Activated CD8-positive, alpha-beta memory T cell treated with anti-CD3 and anti-CD28 coated beads, Interleukin-2, amount 50 U/mL, for 4 hours (primary cell): ENCODE data around the gene RNASE3.
"Not testable (repeated sequence)": the region's sequence is repeated elsewhere in the genome, so short reads cannot be mapped to it uniquely, and the experiment has no call there.

Experiments used
- DNase-seq: peaks from one replicate; pipeline ENCODE4 v3.0.0-alpha.2; 2020

Gene RNASE3

DNA sequence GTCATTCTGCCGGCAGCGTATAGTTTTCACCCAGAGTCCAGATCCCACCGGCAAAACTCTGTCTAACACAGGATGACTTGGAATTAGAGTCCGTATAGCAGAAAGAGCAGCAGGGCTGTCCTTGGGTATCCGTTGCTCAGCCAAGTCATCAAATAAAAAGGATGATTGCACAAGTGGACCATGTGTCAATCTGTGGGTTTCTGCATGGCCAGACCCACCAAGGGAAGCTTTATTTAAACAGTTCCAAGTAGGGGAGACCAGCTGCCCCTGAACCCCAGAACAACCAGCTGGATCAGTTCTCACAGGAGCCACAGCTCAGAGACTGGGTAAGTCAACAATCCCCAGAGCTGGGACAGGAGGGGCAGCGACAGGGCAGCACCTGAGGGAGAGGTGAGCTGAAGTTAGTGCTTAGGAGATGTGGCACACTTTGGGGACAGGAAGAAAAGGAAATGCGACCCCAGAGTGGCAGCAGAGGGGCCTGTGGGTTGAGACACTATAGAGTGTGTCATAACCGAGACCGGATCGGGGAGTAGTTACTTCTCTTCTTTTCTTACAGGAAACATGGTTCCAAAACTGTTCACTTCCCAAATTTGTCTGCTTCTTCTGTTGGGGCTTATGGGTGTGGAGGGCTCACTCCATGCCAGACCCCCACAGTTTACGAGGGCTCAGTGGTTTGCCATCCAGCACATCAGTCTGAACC is at the start of gene RNASE3:
Gene RNASE3, plus strand, starts transcription at position 260 of the 700 bp plus-strand sequence. Its CDS starts 302 bp downstream, at position 562.
- DNase-seq, result not testable (repeated sequence)

DNA sequence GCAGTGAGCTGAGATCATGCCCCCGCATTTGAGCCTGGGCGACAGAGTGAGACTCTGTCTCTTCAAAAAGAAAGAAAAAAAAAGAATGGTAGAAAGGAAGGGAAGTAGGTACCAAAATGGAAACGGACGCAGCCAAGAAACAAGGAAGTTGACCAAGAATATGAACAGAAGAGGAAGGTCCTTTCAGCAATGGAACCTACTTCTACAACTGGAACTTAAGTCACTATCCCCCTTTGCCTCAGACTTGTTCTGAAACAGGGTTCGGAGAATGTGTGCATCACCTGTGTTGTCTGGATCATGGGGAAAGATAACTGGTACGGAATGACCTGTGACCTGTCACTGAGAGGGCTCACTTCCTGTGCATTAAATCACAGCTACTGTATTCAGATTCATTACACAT is 44.6 kb upstream of the RNASE3 start:
- no peak for DNase-seq

DNA sequence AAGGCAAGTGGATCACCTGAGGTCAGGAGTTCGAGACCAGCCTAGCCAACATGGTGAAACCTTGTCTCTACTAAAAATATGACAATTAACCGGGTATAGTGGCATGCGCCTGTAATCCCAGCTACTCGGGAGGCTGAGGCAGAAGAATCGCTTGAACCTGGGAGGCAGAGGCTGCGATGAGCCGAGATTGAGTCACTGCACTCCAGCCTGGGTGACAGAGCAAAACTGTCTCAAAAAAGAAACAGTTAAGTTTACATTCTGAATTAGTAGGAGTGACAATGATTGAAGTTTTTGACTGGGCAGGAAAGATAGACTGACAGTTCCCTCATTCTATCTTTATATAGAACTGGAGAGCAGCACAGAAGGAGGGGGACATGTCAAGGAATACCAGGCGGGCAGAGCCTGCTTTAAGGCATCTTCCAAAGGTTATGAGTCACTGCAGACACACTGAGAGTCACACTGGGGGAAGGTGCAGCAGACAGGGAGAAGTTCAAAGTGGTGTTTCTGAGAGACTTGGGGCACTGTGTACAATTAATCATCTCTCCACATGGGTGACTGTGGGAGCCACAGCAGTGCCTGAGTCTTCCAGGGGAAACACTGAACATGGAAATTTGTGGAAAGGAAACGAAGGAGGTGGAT is 42.8 kb upstream of the RNASE3 start:
- no peak for DNase-seq

DNA sequence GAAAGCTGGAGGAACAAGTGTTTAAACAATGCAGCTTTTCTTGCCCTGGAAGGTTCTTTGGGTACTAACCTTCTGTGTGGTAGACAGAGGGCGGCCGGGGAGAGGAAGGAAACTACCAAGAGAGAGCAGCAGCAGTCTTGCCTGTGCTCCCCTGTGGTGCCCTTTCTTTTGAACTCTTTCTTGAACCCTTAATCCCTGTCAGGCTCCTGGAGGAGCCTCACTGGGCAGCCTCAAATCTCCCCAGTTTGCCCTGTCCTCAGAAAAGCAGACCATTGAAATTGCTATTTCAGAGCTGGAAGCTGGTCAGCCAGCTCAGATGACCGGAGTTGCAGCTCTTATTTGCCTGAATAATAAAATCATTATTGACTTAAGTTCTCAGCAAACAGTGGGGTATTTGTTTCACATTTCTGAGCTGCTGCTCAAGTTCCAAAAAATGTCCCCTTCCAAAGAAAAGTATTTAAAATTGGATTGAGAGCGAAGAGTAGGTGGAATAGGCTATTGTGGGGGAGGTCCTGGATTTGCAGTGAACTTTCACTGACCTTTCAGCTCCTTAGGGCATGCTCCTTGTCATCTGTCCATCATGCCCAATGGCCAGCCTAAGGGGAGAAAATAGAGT is 42.1 kb upstream of the RNASE3 start:
- DNase-seq, result no peak

DNA sequence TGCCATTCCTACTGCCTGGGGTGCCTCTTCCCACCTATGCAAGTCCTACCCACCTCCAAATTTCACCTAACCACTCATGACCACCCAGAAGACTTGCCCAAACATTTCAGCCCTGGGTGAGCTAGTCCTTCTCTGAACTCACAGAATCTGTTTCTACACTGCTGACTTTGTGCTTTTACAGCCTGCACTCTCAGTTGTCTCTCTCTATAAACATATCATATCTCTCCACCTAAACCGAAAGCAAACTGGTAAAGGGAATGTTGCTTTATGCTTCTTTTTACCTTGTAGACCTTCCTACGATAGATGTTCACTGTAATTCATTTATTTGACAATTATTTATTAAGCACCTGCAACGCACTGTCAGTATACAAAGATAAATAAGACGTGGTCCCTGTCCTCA is 38.1 kb upstream of the RNASE3 start:
- no peak for DNase-seq

DNA sequence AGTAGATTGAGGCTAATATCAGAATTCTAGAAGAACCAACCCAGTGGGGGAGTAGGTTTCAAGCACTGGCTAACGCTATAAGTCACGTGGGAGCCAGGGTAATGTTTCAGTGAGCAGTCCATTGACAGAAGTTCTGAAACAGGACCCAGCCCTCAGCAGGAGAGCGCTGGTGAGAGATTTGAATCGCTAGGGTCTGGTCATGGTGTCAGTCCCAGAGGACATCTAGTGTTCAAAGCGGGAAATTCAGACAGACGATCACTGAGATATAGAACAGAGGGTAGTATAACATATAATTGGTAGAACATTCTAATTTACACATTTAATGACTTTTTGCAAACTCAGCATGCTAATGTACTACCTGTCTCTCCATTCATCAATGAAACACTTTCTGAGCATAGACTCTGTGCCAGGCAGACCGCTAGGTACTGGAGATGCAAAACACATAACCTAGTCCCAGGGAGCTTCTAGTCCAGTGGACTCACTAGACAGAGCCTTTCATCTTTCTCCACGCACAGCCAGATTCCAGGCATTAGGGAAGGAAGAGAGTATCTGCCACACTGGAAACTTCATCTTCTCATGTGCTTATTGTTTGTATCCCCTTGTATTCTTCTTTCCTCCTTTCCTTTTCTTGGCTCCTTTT is 35.4 kb upstream of the RNASE3 start:
- DNase-seq, result no peak

DNA sequence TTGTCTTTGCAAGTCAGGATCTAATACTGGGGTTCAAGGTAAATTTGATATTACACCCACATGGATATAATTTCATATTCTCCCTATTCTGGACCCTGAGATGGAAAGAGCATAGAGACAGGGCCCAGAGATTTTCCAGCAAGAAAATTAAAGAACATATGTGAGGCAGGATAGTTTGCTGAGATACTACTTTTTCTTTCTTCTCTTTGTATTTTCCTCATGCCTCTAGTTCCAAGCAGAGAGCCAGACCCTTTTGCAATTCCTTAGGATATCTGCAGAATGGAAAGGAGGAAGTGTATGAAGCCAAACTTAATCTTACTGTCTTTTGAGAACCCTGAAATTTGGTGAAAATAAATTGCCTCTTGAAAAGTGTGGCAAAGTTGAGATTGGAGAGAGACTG is 34.0 kb upstream of the RNASE3 start:
- DNase-seq, result no peak

DNA sequence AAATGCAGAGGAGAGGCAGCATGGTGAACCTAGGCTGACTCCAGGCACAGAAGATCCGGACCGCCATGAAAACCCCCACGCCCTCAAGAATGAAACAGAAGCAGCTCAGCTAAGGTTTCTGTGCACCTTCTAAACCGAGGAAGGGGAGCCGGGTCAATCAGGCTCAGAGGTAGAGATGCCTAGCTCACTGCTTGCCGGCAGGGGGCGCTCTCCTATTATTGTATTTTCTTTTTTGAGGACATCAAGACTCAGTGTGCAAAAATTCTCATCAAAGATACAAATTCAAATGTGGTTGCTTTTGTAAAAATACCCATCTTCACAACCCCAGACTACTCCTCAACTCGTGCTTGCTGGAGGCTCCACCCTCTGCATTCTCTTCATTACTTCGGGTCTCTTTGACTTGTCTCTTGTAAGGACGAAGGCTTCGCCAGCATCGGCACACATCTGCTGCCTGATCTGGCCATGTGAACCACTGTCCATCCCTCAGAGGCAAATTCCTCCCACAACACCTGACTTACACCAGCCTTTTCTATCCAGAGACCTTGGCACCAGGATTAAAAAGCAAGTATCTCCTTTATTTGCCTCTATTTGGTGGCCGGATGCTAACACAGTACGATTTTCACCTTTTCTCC is 33.4 kb upstream of the RNASE3 start:
- DNase-seq, result peak; percentile 70

DNA sequence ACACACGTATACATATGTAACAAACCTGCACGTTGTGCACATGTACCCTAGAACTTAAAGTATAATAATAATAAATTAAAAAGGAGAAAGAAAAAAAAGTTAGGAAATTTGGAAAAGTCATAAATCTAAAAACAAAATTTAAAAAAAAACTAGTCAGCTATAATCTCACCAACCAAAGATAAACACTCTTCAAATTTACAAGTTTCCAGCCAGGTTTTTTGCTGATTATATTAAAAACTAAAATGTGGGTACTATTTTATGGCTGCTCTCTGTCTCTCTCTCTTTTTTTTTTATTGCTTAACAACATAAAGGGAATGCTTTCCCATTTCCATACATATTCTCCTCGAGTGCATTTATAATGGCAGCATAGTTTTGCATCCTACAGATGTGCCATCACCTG is 25.0 kb upstream of the RNASE3 start:
- DNase-seq, result no peak

DNA sequence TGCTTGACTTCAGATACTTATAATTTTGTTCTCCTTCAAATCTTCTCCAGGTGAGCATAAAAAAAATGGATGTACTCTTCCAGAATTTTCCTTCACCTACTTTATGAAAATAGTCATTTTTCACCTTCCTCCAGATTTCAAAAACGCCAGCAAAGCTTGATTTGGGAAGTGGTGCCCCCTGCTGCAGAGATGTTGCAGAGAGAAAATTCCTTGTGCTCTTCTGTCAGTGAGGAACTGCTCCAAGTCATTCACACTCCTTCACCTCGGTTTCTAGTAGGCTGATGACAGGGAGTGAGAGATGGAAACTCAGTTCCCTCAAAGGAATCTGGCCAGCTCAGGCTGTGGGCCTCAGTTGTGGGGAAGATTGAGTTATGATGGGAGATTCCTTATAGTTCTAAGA is 24.2 kb upstream of the RNASE3 start:
- DNase-seq, result no peak

DNA sequence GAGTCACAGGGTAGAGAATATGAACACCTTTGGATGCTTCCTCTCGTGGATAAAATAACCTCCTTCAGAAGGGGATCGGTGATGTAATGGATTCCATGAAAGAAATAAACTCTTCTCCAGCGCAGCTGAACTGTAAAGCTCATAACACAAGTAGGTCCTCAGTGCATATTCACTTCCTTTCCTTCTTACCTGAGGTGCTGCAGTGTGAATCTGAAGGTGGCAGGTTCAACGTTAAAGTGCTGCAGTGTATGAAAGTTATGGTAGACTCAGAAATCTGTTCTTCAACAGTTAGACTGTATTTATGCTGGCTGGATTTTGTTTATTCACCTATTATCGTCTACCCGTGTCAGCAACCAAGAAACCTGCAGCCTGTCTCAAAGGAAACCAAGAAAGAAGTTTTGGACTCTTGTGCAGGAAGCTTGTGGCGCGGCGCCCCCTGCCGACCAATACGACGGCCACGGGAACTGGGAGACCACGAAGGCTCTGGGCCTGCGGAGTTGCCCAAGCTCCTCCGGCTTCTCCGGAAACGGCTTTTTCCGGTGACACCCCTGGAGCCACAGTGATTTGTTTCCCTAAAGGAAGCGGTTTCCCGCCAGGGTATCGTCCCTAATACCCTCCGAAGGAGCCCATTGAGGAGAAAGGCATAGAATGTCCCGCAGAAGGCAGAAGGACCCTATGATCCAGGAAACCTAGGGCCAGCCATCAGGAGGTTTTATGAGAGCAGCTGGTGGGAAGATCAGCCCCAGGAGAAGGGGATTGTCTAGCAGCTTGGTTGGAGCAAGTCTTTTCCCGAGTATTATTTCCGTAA is 17.6 kb upstream of the RNASE3 start:
- peak; percentile 74 for DNase-seq

DNA sequence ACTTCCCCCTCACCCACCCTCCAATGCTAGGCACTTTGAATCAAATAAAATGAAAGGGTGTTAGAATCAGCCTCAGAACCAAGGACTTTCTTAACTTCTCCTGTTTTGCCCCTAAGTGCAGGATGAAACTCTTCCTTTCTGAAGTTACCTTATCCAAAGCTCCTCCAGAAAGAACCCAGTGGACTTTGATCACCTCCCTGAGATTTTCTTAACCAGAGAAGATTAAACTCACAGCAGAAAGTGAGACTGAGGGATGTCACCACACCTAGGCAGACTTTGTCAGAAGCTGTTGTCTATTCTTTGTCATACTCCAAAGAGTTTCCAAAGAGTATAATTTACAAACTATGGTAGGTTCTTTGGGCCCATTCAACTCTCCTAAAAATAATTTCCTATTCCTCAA is 14.2 kb upstream of the RNASE3 start:
- no peak for DNase-seq

DNA sequence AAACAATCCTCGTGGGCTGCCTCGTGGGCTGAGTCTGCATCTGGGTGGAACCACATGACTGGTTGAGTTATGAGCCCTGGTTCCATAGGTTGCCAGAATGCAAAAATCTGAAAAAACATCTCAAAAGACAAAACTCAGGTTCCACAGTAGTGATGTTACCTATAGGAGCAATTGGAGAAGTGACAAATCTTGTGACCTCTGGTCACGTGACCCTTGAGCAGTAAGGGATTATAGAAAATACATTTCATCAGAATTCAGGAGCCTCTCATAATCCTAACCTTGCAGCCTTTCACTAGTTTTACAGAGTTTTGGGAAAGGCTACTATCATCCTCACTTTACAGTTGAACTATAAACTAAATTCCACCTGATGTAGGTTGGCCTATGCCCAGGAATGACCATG is 12.5 kb upstream of the RNASE3 start:
- DNase-seq, result no peak

DNA sequence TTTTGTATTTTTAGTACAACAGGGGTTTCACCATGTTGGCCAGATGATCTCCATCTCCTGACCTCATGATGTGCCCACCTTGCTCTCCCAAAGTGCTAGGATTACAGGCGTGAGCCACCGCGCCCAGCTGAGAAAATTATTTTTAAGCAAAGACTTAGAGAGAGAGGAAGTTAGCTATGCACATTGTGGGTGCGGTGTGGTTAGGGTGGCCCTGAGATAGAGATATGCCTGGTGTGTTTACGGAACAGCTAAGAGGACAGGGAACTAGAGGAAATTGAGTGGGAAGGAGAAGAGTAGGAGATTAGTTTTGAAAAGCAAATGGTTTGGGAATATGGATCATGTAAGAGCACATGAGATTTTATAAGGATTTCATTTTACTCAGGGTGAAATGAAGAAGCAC is 10.0 kb upstream of the RNASE3 start:
- DNase-seq, result not testable (repeated sequence)

DNA sequence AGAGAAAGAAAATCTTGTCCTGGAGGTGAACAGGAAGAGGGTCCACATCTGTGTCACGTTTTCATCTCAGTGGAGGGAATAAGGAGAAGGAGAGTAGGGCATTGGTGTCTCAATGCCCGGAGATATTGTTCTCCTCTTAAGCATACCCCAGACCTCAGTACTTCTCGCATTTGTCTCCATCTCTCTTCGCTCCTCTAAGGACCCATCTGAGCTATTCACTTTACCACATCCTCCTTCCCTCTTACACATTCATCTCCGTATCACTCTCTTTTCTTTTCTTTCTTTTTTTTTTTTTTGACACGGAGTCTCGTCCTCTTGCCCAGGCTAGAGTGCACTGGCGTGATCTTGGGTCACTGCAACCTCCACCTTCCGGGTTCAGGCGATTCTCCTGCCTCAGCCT is 8.4 kb upstream of the RNASE3 start:
- not testable (repeated sequence) for DNase-seq

DNA sequence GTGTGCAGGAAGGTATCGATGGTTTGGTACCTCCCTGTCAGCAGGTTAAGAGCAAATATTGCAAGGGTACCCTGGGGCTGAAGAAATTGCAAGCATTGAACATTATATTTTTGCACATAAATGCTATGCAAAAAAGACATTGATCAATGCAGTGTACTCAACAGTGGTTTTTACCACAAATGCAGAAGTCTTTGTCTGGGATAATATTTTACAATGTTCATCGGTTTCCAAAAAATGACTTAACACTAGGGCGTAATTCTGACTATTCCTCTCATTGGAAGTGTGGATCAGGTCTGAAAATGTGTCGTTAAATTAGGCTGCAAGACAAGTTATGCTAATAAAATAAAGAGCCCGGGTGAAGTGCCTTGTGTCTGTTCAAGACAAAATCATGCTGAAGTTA is 2.8 kb upstream of the RNASE3 start:
- DNase-seq, result not testable (repeated sequence)

DNA sequence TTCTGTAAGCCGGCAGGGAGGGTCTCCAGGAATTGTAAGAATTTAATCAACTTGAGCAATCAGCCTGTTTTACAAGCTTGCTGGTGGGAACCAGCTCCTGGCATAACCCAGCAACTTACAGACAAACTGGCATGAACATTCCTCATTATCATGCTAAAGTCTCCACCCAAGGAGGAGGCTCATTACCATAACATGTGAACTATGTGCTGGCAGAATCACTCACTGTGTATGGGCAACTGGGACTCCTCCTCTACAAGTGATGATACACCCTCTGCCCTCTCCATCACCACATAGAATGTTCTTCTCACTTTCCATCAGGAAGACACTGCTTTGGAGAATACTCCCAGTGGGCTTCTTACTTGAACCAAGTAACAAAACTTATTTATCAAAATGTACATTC is 4.1 kb downstream of the RNASE3 start:
- not testable (repeated sequence) for DNase-seq

DNA sequence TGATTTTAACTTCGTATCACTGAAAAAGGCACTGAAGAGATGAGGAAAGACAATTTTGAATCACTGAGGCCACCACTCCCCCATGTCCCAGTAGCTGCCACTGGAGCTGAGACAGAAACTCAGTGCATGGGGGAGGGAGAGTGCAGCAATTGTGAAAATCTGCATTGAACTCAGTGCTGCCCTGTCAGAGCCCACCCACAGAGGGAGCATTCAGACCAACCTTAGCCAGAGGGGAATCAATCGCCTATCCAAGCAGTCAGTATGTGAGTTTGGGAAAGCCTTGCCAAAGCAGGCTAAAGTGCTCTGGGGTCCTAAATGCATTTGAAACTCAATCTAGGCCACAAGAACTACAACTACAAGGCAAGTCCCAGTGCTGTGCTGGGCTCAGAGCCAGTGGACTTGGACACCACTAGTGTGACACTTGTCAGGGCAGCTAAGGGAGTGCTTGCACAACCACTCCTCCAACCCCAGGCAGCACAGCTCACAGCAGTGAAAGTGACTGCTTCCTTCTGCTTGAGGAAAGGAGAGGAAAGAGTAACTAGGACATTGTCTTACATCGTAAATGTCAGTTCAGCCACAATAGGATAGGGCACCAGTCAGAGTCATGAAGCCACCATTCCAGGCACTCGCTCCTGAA is 13.3 kb downstream of the RNASE3 start:
- no peak for DNase-seq

DNA sequence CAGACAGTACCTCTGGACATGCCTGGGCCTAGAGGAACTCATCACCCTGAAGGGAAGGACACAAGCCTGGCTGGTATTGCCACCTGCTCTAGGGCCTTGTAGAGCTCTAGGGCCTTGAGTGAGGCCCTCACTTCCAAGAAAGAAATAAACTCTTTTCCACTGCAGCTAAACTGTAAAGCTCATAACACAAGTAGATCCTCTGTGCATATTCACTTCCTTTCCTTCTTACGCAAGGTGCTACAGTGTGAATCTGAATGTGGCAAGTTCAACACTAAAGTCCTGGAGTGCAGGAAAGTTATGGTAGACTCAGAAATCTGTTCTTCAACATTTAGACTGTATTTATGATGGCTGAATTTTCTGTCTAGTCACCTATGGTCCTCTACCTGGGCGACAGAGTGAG is 14.5 kb downstream of the RNASE3 start:
- no peak for DNase-seq

DNA sequence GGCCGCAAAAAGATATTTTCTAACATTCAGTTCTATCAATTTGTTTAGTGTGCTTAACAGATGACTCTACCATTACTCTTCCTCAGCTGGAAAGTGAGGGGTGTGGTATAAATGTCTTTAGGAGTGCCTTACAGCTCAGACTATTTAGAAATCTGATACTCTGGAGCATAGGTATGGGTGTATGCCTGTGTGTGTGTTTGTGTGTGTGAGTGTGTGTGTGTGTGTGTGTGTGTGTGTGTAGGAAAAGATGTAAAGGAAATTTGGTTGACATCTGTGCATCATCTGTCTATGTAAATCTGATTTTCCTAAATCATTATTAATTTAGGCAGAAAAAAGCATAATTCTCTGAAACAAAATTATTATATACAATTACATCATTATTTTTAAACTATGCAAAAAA is 16.0 kb downstream of the RNASE3 start:
- no peak for DNase-seq

DNA sequence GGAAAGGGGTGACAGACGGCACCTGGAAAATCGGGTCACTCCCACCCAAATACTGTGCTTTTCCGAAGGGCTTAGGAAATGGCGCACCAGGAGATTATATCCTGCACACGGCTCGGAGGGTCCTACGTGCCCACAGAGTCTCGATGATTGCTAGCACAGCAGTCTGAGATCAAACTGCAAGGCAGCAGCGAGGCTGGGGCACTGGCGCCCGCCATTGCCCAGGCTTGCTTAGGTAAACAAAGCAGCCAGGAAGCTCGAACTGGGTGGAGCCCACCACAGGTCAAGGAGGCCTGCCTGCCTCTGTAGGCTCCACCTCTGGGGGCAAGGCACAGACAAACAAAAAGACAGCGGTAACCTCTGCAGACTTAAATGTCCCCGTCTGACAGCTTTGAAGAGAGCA is 19.6 kb downstream of the RNASE3 start:
- not testable (repeated sequence) for DNase-seq
